Medulla oblongata (tissue), 1 donor: Measurements from ENCODE around the gene INTS13.
"Not testable (repeated sequence)": the region's sequence is repeated elsewhere in the genome, so short reads cannot be mapped to it uniquely, and the experiment has no call there.

Experiments
- DNase-seq: peaks from one replicate; pipeline ENCODE4 v3.0.0-alpha.2; 2015; ENCODE audit errors: extremely low spot score

INTS13 gene

GRCh38 chr12:26936559-26937442 lies 980 bp downstream of the INTS13 start:
- DNase-seq: peak; percentile 34

- DNase-seq: peak; percentile 45
Observed at GRCh38 chr12:26935636-26936378, 2.0 kb downstream of the INTS13 start.

- DNase-seq: no peak
Observed at GRCh38 chr12:26929590-26929989, 8.2 kb downstream of the INTS13 start.

GRCh38 chr12:26928661-26929060 lies 9.1 kb downstream of the INTS13 start:
- no peak for DNase-seq

- no peak for DNase-seq
Observed at GRCh38 chr12:26921886-26922285, 15.9 kb downstream of the INTS13 start.

- peak; percentile 74 for DNase-seq
Observed at GRCh38 chr12:26919216-26919555, 18.6 kb downstream of the INTS13 start.

- peak; percentile 43 for DNase-seq
Observed at GRCh38 chr12:26918321-26919215, 19.2 kb downstream of the INTS13 start.

- no peak for DNase-seq
Observed at GRCh38 chr12:26906704-26907103, 31.1 kb downstream of the INTS13 start.

- DNase-seq: no peak
Observed at GRCh38 chr12:26906024-26906423, 31.8 kb downstream of the INTS13 start.

- not testable (repeated sequence) for DNase-seq
Observed at GRCh38 chr12:26903396-26903795, 34.4 kb downstream of the INTS13 start.

GRCh38 chr12:26896913-26897312 lies 40.9 kb downstream of the INTS13 start:
- DNase-seq: no peak

GRCh38 chr12:26895672-26896071 lies 42.1 kb downstream of the INTS13 start:
- no peak for DNase-seq

- DNase-seq: no peak
Observed at GRCh38 chr12:26891704-26892103, 46.1 kb downstream of the INTS13 start.

- DNase-seq: no peak
Observed at GRCh38 chr12:26890784-26891183, 47.0 kb downstream of the INTS13 start.

- peak; percentile 94 for DNase-seq
Observed at GRCh38 chr12:26884765-26885576, 52.8 kb downstream of the INTS13 start.

GRCh38 chr12:26880625-26881024 lies 57.2 kb downstream of the INTS13 start:
- no peak for DNase-seq

GRCh38 chr12:26878661-26879119 lies 59.1 kb downstream of the INTS13 start:
- DNase-seq: peak; percentile 26

GRCh38 chr12:26874501-26875296 lies 63.1 kb downstream of the INTS13 start:
- DNase-seq: no peak

- no peak for DNase-seq
Observed at GRCh38 chr12:26872625-26873024, 65.2 kb downstream of the INTS13 start.

GRCh38 chr12:26871985-26872384 lies 65.8 kb downstream of the INTS13 start:
- DNase-seq: no peak
